Activated T-helper 2 cell treated with anti-CD3 and anti-CD28 coated beads, Interferon-gamma antibody, Interleukin-2, Interleukin-4, amounts not matched to agents 10 μg/mL and 5 μg/mL and 100 μg/mL, durations not matched to agents 14 hours and 24 hours and 36 hours (primary cell): ENCODE data around the gene NGLY1. TPM values are rescaled to one million over a fixed set of nuclear protein-coding genes. Genes with fewer than 3 reads are reported as not detected.

ENCODE experiments used
- total RNA-seq: library from RNA; stranded (reverse); gene quantifications from 2 replicates; pipeline ENCODE4 v1.2.3, GENCODE V29; 2022

The NGLY1 gene
- total RNA-seq, 1 donor from 2014 or later = 71.6 TPM

Other genes with a start within 250 kb of the NGLY1 start
- gene TOP2B, start 118.5 kb downstream of the NGLY1 start, total RNA-seq = 167 and 170 TPM in 2 replicates
- 15.7 and 15.8 TPM in 2 replicates for gene OXSM, start 6.6 kb upstream of the NGLY1 start, total RNA-seq